ENCODE data around the gene UBE2J1.

The UBE2J1 gene

GRCh38 chr6:89291256-89291819 is 61.2 kb downstream of the UBE2J1 start:
- DNase-seq (ENCODE audit: low read depth in 2 of 2), result no peak

GRCh38 chr6:89290401-89291155 is 61.9 kb downstream of the UBE2J1 start:
- DNase-seq (ENCODE audit: low read depth in 2 of 2), result no peak

DNA sequence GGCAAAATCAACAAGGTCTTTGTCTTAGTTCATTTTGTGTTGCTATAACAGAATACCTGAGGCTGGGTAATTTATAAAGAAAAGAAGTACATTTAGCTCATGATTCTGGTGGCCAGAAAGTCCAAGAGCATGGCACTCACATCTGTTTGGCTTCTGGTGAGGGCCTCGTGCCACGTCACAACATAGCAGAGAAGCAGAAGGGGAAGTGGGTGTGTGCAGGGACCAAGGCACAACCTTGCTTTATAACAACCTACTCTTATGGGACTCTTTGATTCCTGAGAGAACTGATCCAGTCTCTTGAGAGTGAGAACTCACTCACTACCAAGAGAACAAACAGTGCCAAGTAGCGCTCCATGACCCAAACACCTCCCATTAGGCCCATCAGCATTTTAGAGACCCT is 62.8 kb downstream of the UBE2J1 start:
- DNase-seq (ENCODE audit: low read depth in 2 of 2), result no peak

DNA sequence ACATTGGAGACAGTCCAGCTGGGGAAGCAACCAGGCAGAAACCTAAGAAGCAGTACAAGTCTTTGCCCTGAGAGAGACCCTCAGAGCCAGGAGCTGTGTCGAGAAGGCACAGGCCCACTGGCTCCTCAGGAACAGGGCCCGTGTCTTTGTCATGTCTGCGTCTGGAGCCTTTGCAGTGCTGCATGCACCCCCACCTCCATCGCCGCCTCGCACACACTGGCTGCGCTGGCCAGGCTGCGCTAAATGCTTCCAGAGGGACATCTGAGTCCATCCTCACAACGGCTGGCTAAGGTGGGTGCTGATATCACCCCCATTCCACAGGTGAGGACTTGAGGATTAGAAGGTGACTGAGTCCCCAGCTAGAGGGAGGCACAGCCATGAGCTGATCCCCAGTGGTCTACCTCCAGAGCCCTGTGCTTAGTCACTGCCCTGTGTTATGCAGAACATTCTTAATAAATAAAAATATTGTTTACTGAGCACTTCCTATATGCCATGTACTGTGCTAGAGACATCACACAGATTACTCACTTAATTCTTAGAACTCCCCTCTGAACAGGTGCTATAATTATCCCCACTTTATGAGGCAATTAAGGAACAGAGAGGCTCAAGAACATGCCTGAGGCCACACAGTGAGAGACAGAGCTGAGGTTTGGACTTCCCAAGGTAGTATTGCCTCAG is 65.0 kb downstream of the UBE2J1 start:
- DNase-seq (ENCODE audit: low read depth in 2 of 2), result no peak

GRCh38 chr6:89286516-89286915 is 66.0 kb downstream of the UBE2J1 start:
- no peak for DNase-seq (ENCODE audit: low read depth in 2 of 2)

GRCh38 chr6:89284963-89285735 is 67.4 kb downstream of the UBE2J1 start:
- DNase-seq (ENCODE audit: low read depth in 2 of 2), result no peak

DNA sequence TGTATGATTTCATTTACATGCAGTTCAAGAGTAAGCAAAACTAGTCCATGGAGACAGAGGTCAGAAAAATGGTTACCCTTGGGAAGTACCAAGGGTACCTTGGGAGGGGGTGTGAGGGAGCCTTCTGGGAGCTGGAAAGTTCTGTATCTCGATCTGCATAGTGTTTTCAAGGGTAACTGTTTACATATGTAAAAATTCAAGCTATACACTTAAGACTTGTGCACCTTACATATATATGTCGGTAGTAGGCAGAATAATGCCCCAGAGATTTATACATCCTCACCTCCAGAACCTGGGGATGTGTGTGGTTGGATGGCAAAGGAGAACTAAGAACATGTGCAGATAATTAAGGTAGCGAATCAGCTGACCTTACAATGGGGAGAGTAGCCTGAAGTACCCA is 68.4 kb downstream of the UBE2J1 start:
- no peak for DNase-seq (ENCODE audit: low read depth in 2 of 2)

DNA sequence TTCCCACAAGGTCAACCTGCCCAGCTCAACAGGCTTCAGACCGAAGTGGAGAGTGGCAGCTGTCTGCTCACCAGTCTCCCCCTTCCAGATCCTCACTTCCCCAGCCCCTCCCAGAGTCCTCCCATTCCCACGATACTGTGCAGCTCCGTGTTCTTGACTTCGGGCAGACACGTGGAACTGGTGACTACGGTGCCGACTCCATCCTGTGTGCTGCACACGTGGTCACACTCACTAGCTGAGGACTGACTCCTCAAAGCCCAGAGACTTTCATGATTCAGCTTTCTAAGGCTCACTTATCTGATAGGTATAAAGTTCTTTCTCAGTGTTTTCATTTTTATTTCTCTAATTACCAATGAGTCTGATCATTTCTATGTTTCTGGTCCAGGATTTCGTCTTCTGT is 69.8 kb downstream of the UBE2J1 start:
- DNase-seq (ENCODE audit: low read depth in 2 of 2), result no peak

- DNase-seq (ENCODE audit: low read depth in 2 of 2), result no peak
Observed at GRCh38 chr6:89281779-89282246, 70.7 kb downstream of the UBE2J1 start.

- DNase-seq (ENCODE audit: low read depth in 2 of 2), result no peak
Observed at GRCh38 chr6:89278956-89279355, 73.6 kb downstream of the UBE2J1 start.
